Heart right ventricle (tissue), 16 donors: ENCODE data around the gene NPC1L1. TPM values are rescaled to one million over a fixed set of nuclear protein-coding genes. Genes with fewer than 3 reads are reported as not detected.

ENCODE experiments used
- ATAC-seq, 8 donors: fragments of 200-7000 bp; cut with Tn5 transposase; one replicate each; pipeline ENCODE4 v1.9.1; 2020; ENCODE audit warnings: mild to moderate bottlenecking in 8 of 8, moderate library complexity in 8 of 8, moderate number of reproducible peaks in 1 of 8
- DNase-seq, 2 donors: peaks; one replicate each; pipeline ENCODE4 v3.0.0-alpha.2; 2020
- H3K27ac ChIP-seq, 10 donors: fragments of 200-600 bp; sonication (generic) in 2 of 10; one replicate each; pipeline versions ENCODE4 v1.5.0 to v1.8.0; 2020 to 2022; ENCODE audit warnings: mild to moderate bottlenecking in 3 of 10
- H3K27me3 ChIP-seq, 7 donors: fragments of 200-600 bp; one replicate each; pipeline ENCODE4 v1.8.0; 2021 to 2022; ENCODE audit warnings: mild to moderate bottlenecking in 2 of 7
- H3K36me3 ChIP-seq, 9 donors: fragments of 200-600 bp; sonication (generic) in 1 of 9; one replicate each; pipeline versions ENCODE4 v1.5.0 to v1.8.0; 2020 to 2022; ENCODE audit warnings: mild to moderate bottlenecking in 2 of 9
- H3K4me1 ChIP-seq, 9 donors: fragments of 200-600 bp; sonication (generic) in 1 of 9; one replicate each; pipeline versions ENCODE4 v1.5.0 to v1.8.0; 2020 to 2022; ENCODE audit warnings: mild to moderate bottlenecking in 4 of 9
- H3K4me3 ChIP-seq, 10 donors: fragments of 200-600 bp; sonication (generic) in 2 of 10; one replicate each; pipeline versions ENCODE4 v1.5.0 to v1.8.0; 2020 to 2022; ENCODE audit warnings: mild to moderate bottlenecking in 7 of 10, moderate library complexity in 2 of 10
- H3K9me3 ChIP-seq, 11 donors: fragments of 200-600 bp in 10 of 11; sonication (generic) in 2 of 11; one replicate each; pipeline versions ENCODE4 v1.5.0 to v1.8.0; 2013 to 2022; ENCODE audit warnings: mild to moderate bottlenecking in 2 of 11, control low read depth in 1 of 11, moderate library complexity in 1 of 11
- WGBS, 2 donors: extraction: QIAGEN DNeasy Blood & Tissue Kit; methylation state at CpG; one replicate each; pipeline ENCODE4 v1.1.7; 2013; ENCODE audit warnings: inconsistent platforms in 1 of 2; 5-methylcytosine and 5-hydroxymethylcytosine counted together
- intact Hi-C, 10 donors: fragments of 100-400 bp; cut with DNase I; formaldehyde crosslinking; loops; one replicate each; pipeline versions ENCODE4 v1.11.1 to v1.14.2; 2022
- polyA plus RNA-seq, 2 donors: library from polyadenylated mRNA; stranded (reverse); fragments of 200-250 nt; gene quantifications; one replicate each; pipeline ENCODE4 v1.2.3, GENCODE V29; 2013
- total RNA-seq, 10 donors: library from RNA; stranded (reverse); fragmentation: NEBNext Ultra II Directional in 3 of 10; extraction: Animal tissue kit (Norgen Biotek cat#: 25700) in 3 of 10; gene quantifications; one replicate each; pipeline versions ENCODE4 v1.2.1 to v1.2.4, GENCODE V29; 2021 to 2023
- TF ChIP-seq, protein P1 (sequence below), 9 donors: fragments of 200-600 bp; sonication (generic) in 2 of 9; IDR thresholded peaks; one replicate each; pipeline versions ENCODE4 v1.5.0 to v1.8.0; 2021 to 2022; ENCODE audit warnings: antibody characterized with exemption in 9 of 9, mild to moderate bottlenecking in 5 of 9, moderate library complexity in 1 of 9
- donor health status: Arrhythmogenic right ventricular cardiomyopathy.
- donor health status: ischemic (EF 13 %, LVEDD 7.1; RV severe dilation, severe dysfunction).
- donor health status: healthy with polysubstance abuse.
- donor health status: DM: no; HTN: yes; CAD: no.
- donor health status: DM: no; HTN: no; CAD: no.
- donor health status: ischemic (EF 25% LVEDD 6.9; RV normal size, moderate dysfunction).
- donor health status: ischemic (EF 25% LVEDD 5.7; RV mildly dilated, moderate dysfunction).
- donor health status: healthy.
- donor health status: DM: yes; HTN: yes; CAD: no.
- donor health status: Ischemic cardiomyopathy.
- donor health status: ischemic (EF 35%, LVEDD 5.7; RV mildly dilated, moderate dysfunction).
- donor health status: nonischemic (EF 11% LVEDD 7.7; RV severe dilation, severe dysfunction).
- donor health status: DM: yes; HTN: yes; CAD: no.
- donor health status: PGD.
- donor health status: ischemic (EF 29% LVEDD 5.4; RV normal size, mild dysfunction).
- donor health status: nonischemic (EF 23%, LVEDD 6.1; RV moderate dilation, normal function).

The NPC1L1 gene
- total and polyA plus RNA-seq, 12 donors = under 0.01 to 0.29 (median 0.12) TPM; not detected in 1

DNA sequence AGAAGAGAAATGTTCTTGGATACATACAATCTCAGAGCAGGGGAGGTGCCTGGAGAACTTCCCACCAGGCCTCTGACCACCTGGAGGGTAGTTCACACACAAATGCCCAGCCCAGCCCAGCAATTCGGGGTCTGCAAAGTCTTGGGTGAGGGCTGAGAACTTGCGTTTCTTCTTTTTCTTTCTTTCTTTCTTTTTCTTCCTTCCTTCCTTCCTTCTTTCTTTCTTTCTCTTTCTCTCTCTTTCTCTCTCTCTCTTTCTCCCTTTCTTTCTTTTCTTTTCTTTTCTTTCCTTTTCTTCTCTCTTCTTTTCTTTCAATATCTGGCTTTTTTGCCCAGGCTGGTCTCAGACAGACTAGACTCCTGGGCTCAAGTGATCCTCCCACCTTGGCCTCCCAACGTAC is 22.4 kb downstream of the NPC1L1 start:
- TF ChIP-seq, protein P1, sequence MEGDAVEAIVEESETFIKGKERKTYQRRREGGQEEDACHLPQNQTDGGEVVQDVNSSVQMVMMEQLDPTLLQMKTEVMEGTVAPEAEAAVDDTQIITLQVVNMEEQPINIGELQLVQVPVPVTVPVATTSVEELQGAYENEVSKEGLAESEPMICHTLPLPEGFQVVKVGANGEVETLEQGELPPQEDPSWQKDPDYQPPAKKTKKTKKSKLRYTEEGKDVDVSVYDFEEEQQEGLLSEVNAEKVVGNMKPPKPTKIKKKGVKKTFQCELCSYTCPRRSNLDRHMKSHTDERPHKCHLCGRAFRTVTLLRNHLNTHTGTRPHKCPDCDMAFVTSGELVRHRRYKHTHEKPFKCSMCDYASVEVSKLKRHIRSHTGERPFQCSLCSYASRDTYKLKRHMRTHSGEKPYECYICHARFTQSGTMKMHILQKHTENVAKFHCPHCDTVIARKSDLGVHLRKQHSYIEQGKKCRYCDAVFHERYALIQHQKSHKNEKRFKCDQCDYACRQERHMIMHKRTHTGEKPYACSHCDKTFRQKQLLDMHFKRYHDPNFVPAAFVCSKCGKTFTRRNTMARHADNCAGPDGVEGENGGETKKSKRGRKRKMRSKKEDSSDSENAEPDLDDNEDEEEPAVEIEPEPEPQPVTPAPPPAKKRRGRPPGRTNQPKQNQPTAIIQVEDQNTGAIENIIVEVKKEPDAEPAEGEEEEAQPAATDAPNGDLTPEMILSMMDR (IDR thresholded peaks at IDR 0.05) = no peak
- WGBS, 2 donors = 67 to 77% methylated on average over 3 of the region's 3 CpGs
- ATAC-seq (no peak), DNase-seq (no peak)
- no peaks in the 10 kb centered on the region for H3K27me3 ChIP-seq
- H3K36me3 ChIP-seq = no peaks in the 10 kb centered on the region
- H3K9me3 ChIP-seq = peaks cover 0 to 3% (median 0%) of the 10 kb centered on the region in 11 donors
- no peak overlapping the region for H3K27ac ChIP-seq
- no peaks in the 10 kb centered on the region for H3K4me1 ChIP-seq
- no peak overlapping the region for H3K4me3 ChIP-seq
- intact Hi-C loops = no loop called here

DNA sequence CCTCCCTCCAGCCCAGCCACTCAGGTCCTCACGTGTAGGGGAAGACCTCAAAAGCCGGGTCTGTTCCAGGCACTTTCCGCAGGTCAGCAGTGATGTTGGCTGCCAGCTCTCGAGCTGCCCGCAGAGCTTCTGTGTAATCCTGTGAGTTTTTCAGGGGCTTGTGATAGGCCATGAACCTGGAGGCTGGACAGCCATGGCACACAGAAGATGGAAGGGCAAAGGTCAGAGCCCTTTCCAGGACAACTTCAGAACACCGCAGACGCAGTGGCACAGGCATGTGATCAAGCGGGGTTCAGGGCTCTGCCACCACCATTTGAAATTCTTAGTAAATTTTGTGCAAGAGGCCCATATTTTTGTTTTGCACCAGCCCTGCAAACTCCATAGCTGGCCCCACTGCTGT is 24.0 kb downstream of the NPC1L1 start:
- no peak overlapping the region for H3K27ac ChIP-seq
- intact Hi-C loops = no loop called here
- H3K36me3 ChIP-seq = no peaks in the 10 kb centered on the region
- no peaks in the 10 kb centered on the region for H3K9me3 ChIP-seq
- H3K4me3 ChIP-seq = no peak overlapping the region
- no peaks in the 10 kb centered on the region for H3K4me1 ChIP-seq
- ATAC-seq = no peak
- TF ChIP-seq, protein P1 (IDR thresholded peaks at IDR 0.05) = no peak
- DNase-seq = no peak
- no peaks in the 10 kb centered on the region for H3K27me3 ChIP-seq
- 83 to 92% methylated on average over 8 of the region's 8 CpGs for WGBS, 2 donors

DNA sequence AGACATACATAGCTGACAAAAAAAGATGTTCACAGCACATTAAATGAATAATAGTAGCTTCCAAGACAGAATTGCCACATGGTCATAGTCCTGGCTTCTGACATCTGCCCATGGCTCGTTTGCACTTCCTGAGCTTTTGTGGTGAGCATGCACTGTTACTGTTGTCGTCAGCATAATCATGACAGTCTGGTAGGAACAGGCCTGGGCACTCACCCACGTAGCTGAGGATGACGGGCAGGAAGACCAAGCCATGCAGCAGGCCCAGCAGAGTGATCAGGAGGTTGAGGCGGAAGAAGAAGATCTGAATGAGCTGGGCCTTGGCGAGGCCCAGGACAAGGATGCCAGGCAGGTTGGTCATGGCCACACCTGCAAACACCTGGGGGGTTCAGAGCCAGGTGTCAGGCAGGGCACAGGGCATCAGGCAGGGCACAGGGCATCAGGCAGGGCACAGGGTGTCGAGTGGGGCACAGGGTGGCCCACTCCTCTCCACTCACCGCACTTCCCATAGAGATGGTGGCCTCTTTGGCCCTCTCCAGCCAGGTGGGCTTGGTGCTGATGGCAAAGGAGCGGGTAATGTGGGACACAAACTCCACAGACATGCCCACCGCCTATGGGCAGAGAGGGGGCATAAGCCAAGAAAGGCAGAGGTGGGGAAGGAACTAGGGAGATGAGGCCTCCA is 25.4 kb downstream of the NPC1L1 start:
- DNase-seq (no peak), ATAC-seq (no peak)
- Histone ChIP-seq H3K36me3 (no peaks in the 10 kb centered on the region), H3K9me3 (no peaks in the 10 kb centered on the region), H3K27ac (no peak overlapping the region), H3K4me1 (no peaks in the 10 kb centered on the region), H3K4me3 (no peak overlapping the region), H3K27me3 (no peaks in the 10 kb centered on the region)
- WGBS, 2 donors = 77 to 84% methylated on average over 10 of the region's 10 CpGs
- TF ChIP-seq, protein P1 (IDR thresholded peaks at IDR 0.05) = no peak
- intact Hi-C loops = no loop called here

DNA sequence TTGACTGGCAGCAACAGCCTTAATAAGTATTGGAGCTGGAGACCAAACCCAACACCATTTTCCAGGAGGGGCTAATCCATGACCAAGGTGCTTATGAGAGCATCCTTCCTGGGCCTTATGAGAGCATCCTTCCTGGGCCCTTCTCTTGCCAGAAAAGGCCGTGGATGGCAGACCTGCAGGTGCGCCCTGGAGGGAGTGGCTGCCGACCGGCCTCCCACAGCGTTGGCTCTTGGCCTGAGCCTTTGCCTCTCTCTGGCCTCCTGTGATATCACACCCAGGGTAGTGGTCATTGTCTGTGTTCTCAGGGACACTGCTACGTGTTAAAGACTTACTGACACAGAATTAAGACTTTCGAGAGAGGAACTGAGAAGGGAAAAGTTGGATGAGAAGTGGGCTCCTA is 28.4 kb downstream of the NPC1L1 start:
- no peaks in the 10 kb centered on the region for H3K27me3 ChIP-seq
- DNase-seq (no peak), ATAC-seq (no peak)
- H3K4me1 ChIP-seq = no peaks in the 10 kb centered on the region
- peaks cover 0 to 7% (median 0%) of the 10 kb centered on the region in 11 donors for H3K9me3 ChIP-seq
- no peak overlapping the region for H3K4me3 ChIP-seq
- TF ChIP-seq, protein P1 (IDR thresholded peaks at IDR 0.05) = no peak
- 80 to 88% methylated on average over 7 of the region's 7 CpGs for WGBS, 2 donors
- intact Hi-C loops = no loop called here
- H3K36me3 ChIP-seq = no peaks in the 10 kb centered on the region
- H3K27ac ChIP-seq = no peak overlapping the region
